GM23338 (cell line): ENCODE measurements around the gene DLG5. TPM values are rescaled to one million over a fixed set of nuclear protein-coding genes. Genes with fewer than 3 reads are reported as not detected.
A peak's percentile ranks its signal among the peaks of the same experiment; 100 is the strongest.

Experiments used
- ATAC-seq: fragments of 200-7000 bp; cut with Tn5 transposase; 3 replicates; pipeline ENCODE4 v1.9.1; 2020
- DNase-seq: peaks from one replicate; pipeline ENCODE4 v3.0.0-alpha.2; 2015; ENCODE audit warnings: low spot score
- H2AFZ ChIP-seq: fragments of 200-600 bp; sonication (generic); 2 replicates; pipeline ENCODE4 v1.8.0; 2016; ENCODE audit warnings: antibody characterized with exemption, mild to moderate bottlenecking, moderate library complexity
- H3F3A ChIP-seq: fragments of 200-600 bp; sonication (generic); replicated peaks from 2 replicates; pipeline ENCODE4 v1.8.0; 2017; ENCODE audit warnings: antibody characterized with exemption, mixed run types, low read depth
- H3K27ac ChIP-seq: fragments of 200-600 bp; sonication (generic); 2 replicates; pipeline ENCODE4 v1.6.1; 2016; ENCODE audit warnings: low read depth
- H3K27me3 ChIP-seq: fragments of 200-600 bp; sonication (generic); 2 replicates; pipeline ENCODE4 v1.8.0; 2016; ENCODE audit warnings: mild to moderate bottlenecking, mixed run types, moderate library complexity; ENCODE audit not compliant: insufficient read depth
- H3K36me3 ChIP-seq: fragments of 200-600 bp; sonication (generic); 2 replicates; pipeline ENCODE4 v1.8.0; 2016; ENCODE audit warnings: mild to moderate bottlenecking; ENCODE audit not compliant: insufficient read depth
- H3K4me1 ChIP-seq: fragments of 200-600 bp; sonication (generic); 2 replicates; pipeline ENCODE4 v1.8.0; 2016; ENCODE audit warnings: mild to moderate bottlenecking, moderate library complexity; ENCODE audit not compliant: insufficient read depth
- H3K4me2 ChIP-seq: fragments of 200-600 bp; sonication (generic); 2 replicates; pipeline ENCODE4 v1.7.1; 2017; ENCODE audit warnings: mixed run types
- H3K4me3 ChIP-seq: fragments of 200-600 bp; sonication (generic); 2 replicates; pipeline ENCODE4 v1.6.1; 2016; ENCODE audit warnings: mixed run types
- H3K79me2 ChIP-seq: fragments of 200-600 bp; sonication (generic); replicated peaks from 2 replicates; pipeline ENCODE4 v1.8.0; 2017; ENCODE audit warnings: mild to moderate bottlenecking; ENCODE audit not compliant: insufficient read depth
- H3K9me2 ChIP-seq: fragments of 200-600 bp; sonication (generic); 2 replicates; pipeline ENCODE4 v1.8.0; 2017; ENCODE audit not compliant: insufficient read depth
- H4K20me1 ChIP-seq: fragments of 200-600 bp; sonication (generic); replicated peaks from 2 replicates; pipeline ENCODE4 v1.8.0; 2017; ENCODE audit warnings: mild to moderate bottlenecking; ENCODE audit not compliant: insufficient read depth
- H3K27ac Mint-ChIP-seq: 2 replicates; pipeline ENCODE4 v1.8.0; 2020; ENCODE audit warnings: inconsistent platforms, mild to moderate bottlenecking, moderate library complexity, mixed read lengths
- H3K27me3 Mint-ChIP-seq: 3 replicates; pipeline ENCODE4 v1.8.0; 2022; ENCODE audit warnings: low read depth, mild to moderate bottlenecking, moderate library complexity, mixed read lengths, inconsistent platforms; ENCODE audit not compliant: insufficient read depth, poor library complexity
- H3K36me3 Mint-ChIP-seq: 3 replicates; pipeline ENCODE4 v1.8.0; 2021; ENCODE audit warnings: low read depth, mild to moderate bottlenecking, inconsistent platforms, moderate library complexity, mixed read lengths
- H3K4me1 Mint-ChIP-seq: 3 replicates; pipeline ENCODE4 v1.8.0; 2020; ENCODE audit warnings: mild to moderate bottlenecking, inconsistent platforms, mixed read lengths
- H3K4me3 Mint-ChIP-seq: 3 replicates; pipeline ENCODE4 v1.8.0; 2021; ENCODE audit warnings: moderate library complexity, mild to moderate bottlenecking, inconsistent platforms, mixed read lengths
- H3K9me3 Mint-ChIP-seq: 3 replicates; pipeline ENCODE4 v1.8.0; 2020; ENCODE audit warnings: moderate library complexity, mild to moderate bottlenecking, inconsistent platforms, mixed read lengths
- CREB1 ChIP-seq: fragments of 250-450 bp; sonication (Bioruptor Pico); IDR thresholded peaks from 2 replicates; pipeline ENCODE4 v1.5.0; 2020; ENCODE audit warnings: low read depth, mild to moderate bottlenecking, moderate library complexity
- EZH2 ChIP-seq: fragments of 200-600 bp; sonication (generic); IDR thresholded peaks from one replicate; pipeline ENCODE4 v1.8.0; 2017; ENCODE audit warnings: antibody characterized with exemption, mild to moderate bottlenecking, low read depth; ENCODE audit not compliant: unreplicated experiment
- EZH2phosphoT487 ChIP-seq: fragments of 200-600 bp; sonication (generic); IDR thresholded peaks from one replicate; pipeline ENCODE4 v1.8.1; 2018; ENCODE audit warnings: antibody characterized with exemption; ENCODE audit not compliant: unreplicated experiment
- JUNB ChIP-seq: IDR thresholded peaks from one replicate; pipeline ENCODE4 v1.6.1; 2016; ENCODE audit warnings: antibody characterized with exemption; ENCODE audit not compliant: unreplicated experiment
- NANOG ChIP-seq: IDR thresholded peaks from 2 replicates; pipeline ENCODE4 v1.6.1; 2016; ENCODE audit warnings: antibody characterized with exemption, borderline replicate concordance
- STAT1 ChIP-seq: IDR thresholded peaks from one replicate; pipeline ENCODE4 v1.6.1; 2016; ENCODE audit warnings: antibody characterized with exemption; ENCODE audit not compliant: unreplicated experiment
- ZNF114 ChIP-seq: fragments of 250-450 bp; sonication (Bioruptor Pico); IDR thresholded peaks from 2 replicates; pipeline ENCODE4 v1.5.0; 2020; ENCODE audit warnings: mild to moderate bottlenecking, moderate library complexity
- ZNF331 ChIP-seq: fragments of 250-450 bp; sonication (Bioruptor Pico); IDR thresholded peaks from 2 replicates; pipeline ENCODE4 v1.5.0; 2020; ENCODE audit warnings: low read depth, mild to moderate bottlenecking, moderate library complexity
- polyA plus RNA-seq: library from polyadenylated mRNA; unstranded; fragments of >200 nt; fragmentation: Nextera tagmentation; extraction: Ambion mirVana; gene quantifications from 2 replicates; pipeline ENCODE4 v1.2.1, GENCODE V29; 2016
- total RNA-seq: library from RNA; depleted of rRNA; stranded (reverse); fragments of >200 nt; shearing (Covaris generic); gene quantifications from 2 replicates; pipeline ENCODE4 v1.2.3, GENCODE V29; 2014
- TF ChIP-seq, protein P1 (sequence below), 2 experiments: fragments of 200-600 bp in 1 of 2; sonication (generic) in 1 of 2; conservative IDR thresholded peaks; 2 replicates each; pipeline versions ENCODE4 v1.5.1 to v1.6.1; 2016 to 2017; ENCODE audit warnings: antibody characterized with exemption in 2 of 2, low read depth in 2 of 2, mild to moderate bottlenecking in 2 of 2, moderate library complexity in 1 of 2
- TF ChIP-seq, protein P2 (sequence below): IDR thresholded peaks from one replicate; pipeline ENCODE4 v1.6.1; 2018; ENCODE audit warnings: antibody characterized with exemption; ENCODE audit not compliant: unreplicated experiment

DLG5 gene
- total and polyA plus RNA-seq, 2 experiments from 2014 or later: 7.4 to 66.6 TPM

- Histone ChIP-seq H3K79me2 (peaks cover 9% of the 10 kb centered on the region), H3K4me1 (peaks cover 4% of the 10 kb centered on the region), H3F3A (0 out of 2 replicates have a peak, but pooled peaks cover 2% of the 10 kb centered on the region), H4K20me1 (no peaks in the 10 kb centered on the region), H3K9me2 (no peaks in the 10 kb centered on the region), H3K4me2 (no peak overlapping the region), H3K36me3 (peaks cover 8% of the 10 kb centered on the region; the same call in 1 of the 2 replicates), H2AFZ (no peak overlapping the region), H3K27ac (no peak overlapping the region), H3K4me3 (no peak overlapping the region), H3K27me3 (no peaks in the 10 kb centered on the region)
- ATAC-seq (no peak), DNase-seq (no peak)
- peak overlapping the region; percentile 75 for H3K27ac Mint-ChIP-seq
- H3K4me1 Mint-ChIP-seq: peaks cover 13% of the 10 kb centered on the region
- no peak overlapping the region for H3K4me3 Mint-ChIP-seq
- no peaks in the 10 kb centered on the region for H3K9me3 Mint-ChIP-seq
- H3K36me3 Mint-ChIP-seq: peaks cover 38% of the 10 kb centered on the region
- no peak for TF ChIP-seq JUNB
- TF ChIP-seq, protein P1, sequence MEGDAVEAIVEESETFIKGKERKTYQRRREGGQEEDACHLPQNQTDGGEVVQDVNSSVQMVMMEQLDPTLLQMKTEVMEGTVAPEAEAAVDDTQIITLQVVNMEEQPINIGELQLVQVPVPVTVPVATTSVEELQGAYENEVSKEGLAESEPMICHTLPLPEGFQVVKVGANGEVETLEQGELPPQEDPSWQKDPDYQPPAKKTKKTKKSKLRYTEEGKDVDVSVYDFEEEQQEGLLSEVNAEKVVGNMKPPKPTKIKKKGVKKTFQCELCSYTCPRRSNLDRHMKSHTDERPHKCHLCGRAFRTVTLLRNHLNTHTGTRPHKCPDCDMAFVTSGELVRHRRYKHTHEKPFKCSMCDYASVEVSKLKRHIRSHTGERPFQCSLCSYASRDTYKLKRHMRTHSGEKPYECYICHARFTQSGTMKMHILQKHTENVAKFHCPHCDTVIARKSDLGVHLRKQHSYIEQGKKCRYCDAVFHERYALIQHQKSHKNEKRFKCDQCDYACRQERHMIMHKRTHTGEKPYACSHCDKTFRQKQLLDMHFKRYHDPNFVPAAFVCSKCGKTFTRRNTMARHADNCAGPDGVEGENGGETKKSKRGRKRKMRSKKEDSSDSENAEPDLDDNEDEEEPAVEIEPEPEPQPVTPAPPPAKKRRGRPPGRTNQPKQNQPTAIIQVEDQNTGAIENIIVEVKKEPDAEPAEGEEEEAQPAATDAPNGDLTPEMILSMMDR (conservative IDR thresholded peaks at IDR 0.05; ENCODE audit: low read depth in 2 of 2): no peak
- peaks cover 5% of the 10 kb centered on the region for H3K27me3 Mint-ChIP-seq
Observed at GRCh38 chr10:77856566-77856965, 70.0 kb downstream of the DLG5 start.

GRCh38 chr10:77855404-77856155 is 71.0 kb downstream of the DLG5 start:
- peak overlapping the region; percentile 6; the same call in 1 of the 2 replicates for H3K27ac Mint-ChIP-seq
- Histone ChIP-seq H3K4me3 (no peak overlapping the region), H3K9me2 (no peaks in the 10 kb centered on the region), H3K4me1 (peaks cover 14% of the 10 kb centered on the region), H3K79me2 (peaks cover 2% of the 10 kb centered on the region), H3K36me3 (peaks cover 8% of the 10 kb centered on the region; the same call in 1 of the 2 replicates), H3K27me3 (no peaks in the 10 kb centered on the region), H2AFZ (no peak overlapping the region), H3K4me2 (no peak overlapping the region), H4K20me1 (no peaks in the 10 kb centered on the region; the same call in 1 of the 2 replicates), H3F3A (0 out of 2 replicates have a peak, but pooled peaks cover 3% of the 10 kb centered on the region), H3K27ac (no peak overlapping the region)
- ATAC-seq: no peak
- H3K4me3 Mint-ChIP-seq: no peak overlapping the region; the same call in 2 of the 3 replicates
- H3K4me1 Mint-ChIP-seq: peaks cover 22% of the 10 kb centered on the region
- TF ChIP-seq ZNF114 (CRISPR knock-in tag) (no peak), EZH2phosphoT487 (no peak), EZH2 (no peak), CREB1 (no peak), NANOG (no peak), JUNB (no peak), ZNF331 (no peak), STAT1 (no peak)
- TF ChIP-seq, protein P2, sequence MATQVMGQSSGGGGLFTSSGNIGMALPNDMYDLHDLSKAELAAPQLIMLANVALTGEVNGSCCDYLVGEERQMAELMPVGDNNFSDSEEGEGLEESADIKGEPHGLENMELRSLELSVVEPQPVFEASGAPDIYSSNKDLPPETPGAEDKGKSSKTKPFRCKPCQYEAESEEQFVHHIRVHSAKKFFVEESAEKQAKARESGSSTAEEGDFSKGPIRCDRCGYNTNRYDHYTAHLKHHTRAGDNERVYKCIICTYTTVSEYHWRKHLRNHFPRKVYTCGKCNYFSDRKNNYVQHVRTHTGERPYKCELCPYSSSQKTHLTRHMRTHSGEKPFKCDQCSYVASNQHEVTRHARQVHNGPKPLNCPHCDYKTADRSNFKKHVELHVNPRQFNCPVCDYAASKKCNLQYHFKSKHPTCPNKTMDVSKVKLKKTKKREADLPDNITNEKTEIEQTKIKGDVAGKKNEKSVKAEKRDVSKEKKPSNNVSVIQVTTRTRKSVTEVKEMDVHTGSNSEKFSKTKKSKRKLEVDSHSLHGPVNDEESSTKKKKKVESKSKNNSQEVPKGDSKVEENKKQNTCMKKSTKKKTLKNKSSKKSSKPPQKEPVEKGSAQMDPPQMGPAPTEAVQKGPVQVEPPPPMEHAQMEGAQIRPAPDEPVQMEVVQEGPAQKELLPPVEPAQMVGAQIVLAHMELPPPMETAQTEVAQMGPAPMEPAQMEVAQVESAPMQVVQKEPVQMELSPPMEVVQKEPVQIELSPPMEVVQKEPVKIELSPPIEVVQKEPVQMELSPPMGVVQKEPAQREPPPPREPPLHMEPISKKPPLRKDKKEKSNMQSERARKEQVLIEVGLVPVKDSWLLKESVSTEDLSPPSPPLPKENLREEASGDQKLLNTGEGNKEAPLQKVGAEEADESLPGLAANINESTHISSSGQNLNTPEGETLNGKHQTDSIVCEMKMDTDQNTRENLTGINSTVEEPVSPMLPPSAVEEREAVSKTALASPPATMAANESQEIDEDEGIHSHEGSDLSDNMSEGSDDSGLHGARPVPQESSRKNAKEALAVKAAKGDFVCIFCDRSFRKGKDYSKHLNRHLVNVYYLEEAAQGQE: no peak
- H3K36me3 Mint-ChIP-seq: peaks cover 42% of the 10 kb centered on the region
- peaks cover 7% of the 10 kb centered on the region for H3K27me3 Mint-ChIP-seq
- no peak for DNase-seq
- no peaks in the 10 kb centered on the region for H3K9me3 Mint-ChIP-seq
